OCI-LY3 (cell line): ENCODE results near the gene GPRASP2.

Experiments used
- H2AFZ ChIP-seq: fragments of 200-600, 300-600 bp; shearing (Covaris generic); 2 replicates; pipeline ENCODE4 v1.6.0; 2014; ENCODE audit warnings: antibody characterized with exemption, low read depth, low read length
- H3K27ac ChIP-seq: fragments of 200-600, 300-600 bp; sonication (generic); 2 replicates; pipeline ENCODE4 v1.5.1; 2014; ENCODE audit warnings: mild to moderate bottlenecking, low read length, moderate library complexity, mixed read lengths
- H3K27me3 ChIP-seq: fragments of 200-600, 300-600 bp; sonication (generic); 2 replicates; pipeline ENCODE4 v1.6.1; 2014; ENCODE audit warnings: low read depth, low read length, mixed read lengths
- H3K36me3 ChIP-seq: fragments of 200-600, 300-600 bp; sonication (generic); replicated peaks from 2 replicates; pipeline ENCODE3; 2014; ENCODE audit warnings: low read depth, low read length, mixed read lengths
- H3K4me1 ChIP-seq: fragments of 300-600, 200-600 bp; sonication (generic); 2 replicates; pipeline ENCODE4 v1.6.1; 2014; ENCODE audit warnings: low read length, mixed read lengths
- H3K4me2 ChIP-seq: fragments of 200-600, 300-600 bp; sonication (generic); 2 replicates; pipeline ENCODE4 v1.6.1; 2014; ENCODE audit warnings: low read length, mixed read lengths
- H3K4me3 ChIP-seq: fragments of 300-600, 200-600 bp; sonication (generic); 2 replicates; pipeline ENCODE4 v1.5.1; 2014; ENCODE audit warnings: antibody characterized with exemption, mild to moderate bottlenecking, low read length, moderate library complexity
- H3K79me2 ChIP-seq: fragments of 300-600, 200-600 bp; shearing (Covaris generic); 2 replicates; pipeline ENCODE4 v1.6.1; 2014; ENCODE audit warnings: mild to moderate bottlenecking, low read length, mixed read lengths
- H3K9ac ChIP-seq: fragments of 300-600, 200-600 bp; shearing (Covaris generic); 2 replicates; pipeline ENCODE4 v1.6.0; 2014; ENCODE audit warnings: mild to moderate bottlenecking, low read length, moderate library complexity
- H3K9me3 ChIP-seq: fragments of 200-600, 300-600 bp; shearing (Covaris generic); 2 replicates; pipeline ENCODE4 v1.6.1; 2014; ENCODE audit warnings: low read length, mixed read lengths; ENCODE audit not compliant: insufficient read depth
- H4K20me1 ChIP-seq: fragments of 200-600, 300-600 bp; sonication (generic); 2 replicates; pipeline ENCODE4 v1.6.1; 2016; ENCODE audit warnings: low read length, mixed read lengths; ENCODE audit not compliant: insufficient read depth
- CTCF ChIP-seq: fragments of 200-600, 300-600 bp; sonication (generic); IDR thresholded peaks from 2 replicates; pipeline ENCODE4 v1.5.1; 2014; ENCODE audit warnings: antibody characterized with exemption, low read length, low read depth
- EZH2phosphoT487 ChIP-seq: fragments of 200-600 bp; shearing (Covaris generic); IDR thresholded peaks from 2 replicates; pipeline ENCODE4 v1.6.1; 2018; ENCODE audit warnings: antibody characterized with exemption, mixed run types, low read depth

Gene GPRASP2

DNA sequence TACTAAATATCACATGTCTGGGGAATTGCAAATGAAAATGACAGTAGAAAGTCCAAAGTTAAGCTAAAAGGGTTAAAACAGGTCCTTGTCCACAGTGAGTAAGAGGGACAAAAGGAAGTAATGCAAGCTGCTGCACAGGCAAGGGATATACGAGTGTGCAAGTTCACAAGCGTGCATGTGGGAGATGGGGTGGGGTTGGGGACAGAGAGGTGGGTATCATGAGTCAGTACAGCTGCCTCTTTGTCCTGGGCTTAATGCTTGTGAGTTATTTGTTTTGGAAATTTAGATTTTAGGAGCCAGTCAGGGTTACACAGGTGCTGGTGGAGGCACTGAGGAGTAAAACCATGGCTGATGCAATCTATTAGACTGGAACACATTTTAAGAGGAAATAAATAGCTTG lies 3.3 kb upstream of the GPRASP2 start:
- no peaks in the 10 kb centered on the region for H3K4me1 ChIP-seq
- H3K4me3 ChIP-seq = no peak overlapping the region
- H3K79me2 ChIP-seq = no peaks in the 10 kb centered on the region
- no peak overlapping the region for H2AFZ ChIP-seq
- TF ChIP-seq EZH2phosphoT487 (no peak), CTCF (no peak)
- H3K4me2 ChIP-seq = no peak overlapping the region
- no peaks in the 10 kb centered on the region for H3K36me3 ChIP-seq
- no peak overlapping the region for H3K27ac ChIP-seq
- no peaks in the 10 kb centered on the region for H3K27me3 ChIP-seq
- H4K20me1 ChIP-seq = no peaks in the 10 kb centered on the region
- no peaks in the 10 kb centered on the region for H3K9me3 ChIP-seq
- H3K9ac ChIP-seq = no peak overlapping the region

GRCh38 chrX:102711872-102712215 lies 404 bp upstream of the GPRASP2 start:
- H3K27me3 ChIP-seq = no peaks in the 10 kb centered on the region
- H3K9ac ChIP-seq = no peak overlapping the region
- no peak overlapping the region for H3K4me3 ChIP-seq
- H3K9me3 ChIP-seq = no peaks in the 10 kb centered on the region
- no peaks in the 10 kb centered on the region for H4K20me1 ChIP-seq
- no peaks in the 10 kb centered on the region for H3K36me3 ChIP-seq
- H3K4me1 ChIP-seq = no peaks in the 10 kb centered on the region
- no peak overlapping the region for H3K4me2 ChIP-seq
- no peak overlapping the region for H2AFZ ChIP-seq
- no peak for TF ChIP-seq CTCF
- TF ChIP-seq EZH2phosphoT487 = no peak
- no peaks in the 10 kb centered on the region for H3K79me2 ChIP-seq
- no peak overlapping the region for H3K27ac ChIP-seq

DNA sequence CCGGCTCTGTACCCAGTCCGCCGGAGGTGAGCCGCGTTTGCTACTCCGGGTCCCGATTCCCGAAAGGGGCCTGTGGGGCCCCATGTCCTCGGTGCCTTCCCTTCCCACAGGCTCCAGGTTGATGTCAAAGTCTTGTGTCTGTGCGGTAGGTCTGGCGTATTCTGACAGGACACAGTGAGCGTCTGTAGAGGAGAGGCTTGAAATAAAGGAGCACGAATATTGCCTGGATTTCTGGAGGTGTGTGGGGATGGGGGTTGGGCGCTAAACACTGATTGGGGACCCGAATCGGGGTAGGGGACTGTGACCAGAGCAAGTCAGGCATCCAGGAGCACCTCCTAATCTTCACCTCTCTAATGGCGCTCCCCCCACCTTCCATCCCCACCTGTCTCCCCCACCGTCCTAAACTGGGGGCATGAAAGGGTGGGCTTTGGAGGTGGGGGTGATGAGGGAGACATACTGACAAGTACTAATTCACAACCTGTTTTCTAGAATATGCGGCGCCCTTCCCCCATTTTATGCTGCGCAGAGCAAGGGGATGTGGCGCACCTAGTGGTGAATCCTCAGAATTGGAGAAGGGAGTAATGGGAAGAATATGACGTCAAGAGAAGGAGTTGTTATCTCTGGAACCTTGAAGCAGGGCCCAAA lies 855 bp downstream of the GPRASP2 start:
- no peak overlapping the region for H3K4me3 ChIP-seq
- H3K27me3 ChIP-seq = no peaks in the 10 kb centered on the region
- TF ChIP-seq EZH2phosphoT487 = no peak
- H3K4me1 ChIP-seq = no peaks in the 10 kb centered on the region
- no peaks in the 10 kb centered on the region for H4K20me1 ChIP-seq
- H3K4me2 ChIP-seq = no peak overlapping the region
- no peaks in the 10 kb centered on the region for H3K9me3 ChIP-seq
- no peak overlapping the region for H2AFZ ChIP-seq
- no peaks in the 10 kb centered on the region for H3K79me2 ChIP-seq
- no peaks in the 10 kb centered on the region for H3K36me3 ChIP-seq
- no peak overlapping the region for H3K9ac ChIP-seq
- H3K27ac ChIP-seq = no peak overlapping the region

DNA sequence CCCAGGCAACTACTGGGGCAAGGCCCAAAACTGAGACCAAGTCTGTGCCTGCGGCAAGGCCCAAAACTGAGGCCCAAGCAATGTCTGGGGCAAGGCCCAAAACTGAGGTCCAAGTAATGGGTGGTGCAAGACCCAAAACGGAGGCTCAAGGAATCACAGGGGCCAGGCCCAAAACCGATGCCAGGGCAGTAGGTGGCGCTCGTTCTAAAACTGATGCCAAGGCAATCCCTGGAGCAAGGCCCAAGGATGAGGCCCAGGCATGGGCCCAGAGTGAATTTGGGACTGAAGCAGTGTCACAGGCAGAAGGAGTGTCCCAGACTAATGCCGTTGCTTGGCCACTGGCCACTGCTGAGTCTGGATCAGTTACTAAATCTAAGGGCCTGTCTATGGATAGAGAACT lies 2.7 kb downstream of the GPRASP2 start:
- Histone ChIP-seq H3K36me3 (no peaks in the 10 kb centered on the region), H4K20me1 (no peaks in the 10 kb centered on the region), H3K9me3 (no peaks in the 10 kb centered on the region), H3K9ac (no peak overlapping the region), H3K27ac (no peak overlapping the region), H3K27me3 (no peaks in the 10 kb centered on the region), H3K4me3 (no peak overlapping the region), H3K4me1 (no peaks in the 10 kb centered on the region), H3K4me2 (no peak overlapping the region), H2AFZ (no peak overlapping the region), H3K79me2 (no peaks in the 10 kb centered on the region)
- TF ChIP-seq EZH2phosphoT487 (no peak), CTCF (no peak; the same call in 1 of the 2 replicates)

DNA sequence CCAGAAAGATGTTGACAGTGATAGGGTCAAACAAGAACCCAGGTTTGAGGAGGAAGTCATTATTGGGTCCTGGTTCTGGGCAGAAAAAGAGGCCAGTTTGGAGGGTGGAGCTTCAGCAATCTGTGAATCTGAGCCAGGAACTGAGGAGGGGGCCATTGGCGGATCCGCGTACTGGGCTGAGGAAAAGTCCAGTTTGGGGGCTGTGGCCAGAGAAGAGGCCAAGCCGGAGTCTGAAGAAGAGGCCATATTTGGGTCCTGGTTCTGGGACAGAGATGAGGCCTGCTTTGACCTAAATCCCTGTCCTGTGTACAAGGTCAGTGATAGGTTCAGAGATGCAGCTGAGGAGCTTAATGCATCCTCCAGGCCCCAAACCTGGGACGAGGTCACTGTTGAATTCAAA lies 3.7 kb downstream of the GPRASP2 start:
- Histone ChIP-seq H3K36me3 (no peaks in the 10 kb centered on the region), H3K4me3 (no peak overlapping the region), H3K4me1 (no peaks in the 10 kb centered on the region; the same call in 1 of the 2 replicates), H3K9ac (no peak overlapping the region), H3K79me2 (no peaks in the 10 kb centered on the region), H3K9me3 (no peaks in the 10 kb centered on the region), H3K27me3 (no peaks in the 10 kb centered on the region), H4K20me1 (no peaks in the 10 kb centered on the region), H3K4me2 (no peak overlapping the region), H2AFZ (no peak overlapping the region), H3K27ac (no peak overlapping the region)
- TF ChIP-seq CTCF (no peak), EZH2phosphoT487 (no peak)
